Astrocyte (in vitro differentiated cells and primary cell): ENCODE measurements around the gene COMMD1. TPM values are rescaled to one million over a fixed set of nuclear protein-coding genes. Genes with fewer than 3 reads are reported as not detected.

Experiments used
- DNase-seq: peaks from one replicate; pipeline ENCODE4 v3.0.0-alpha.2; 2010; ENCODE audit warnings: low read depth
- FAIRE-seq: peaks from 2 replicates; lab custom pipeline; 2011; peaks lifted over from hg19 to GRCh38; lab: Jason Lieb, UNC
- H2AFZ ChIP-seq: 2 replicates; pipeline ENCODE4 v1.6.0; 2012; ENCODE audit warnings: low read depth, low read length, inconsistent platforms
- H3K27ac ChIP-seq: 2 replicates; pipeline ENCODE4 v1.5.1; 2011; ENCODE audit warnings: low read depth, low read length, inconsistent platforms
- H3K27me3 ChIP-seq: 2 replicates; pipeline ENCODE4 v1.6.0; 2011; ENCODE audit warnings: low read length, inconsistent platforms; ENCODE audit not compliant: insufficient read depth
- H3K36me3 ChIP-seq: 2 replicates; pipeline ENCODE4 v1.5.1; 2011; ENCODE audit warnings: low read length, inconsistent platforms; ENCODE audit not compliant: insufficient read depth
- H3K4me1 ChIP-seq: 2 replicates; pipeline ENCODE4 v1.5.1; 2011; ENCODE audit warnings: low read length, inconsistent platforms; ENCODE audit not compliant: insufficient read depth
- H3K4me2 ChIP-seq: 2 replicates; pipeline ENCODE4 v1.6.0; 2012; ENCODE audit warnings: low read length, inconsistent platforms
- H3K4me3 ChIP-seq: 2 replicates; pipeline ENCODE4 v1.5.1; 2011; ENCODE audit warnings: low read depth, mild to moderate bottlenecking, low read length, inconsistent platforms; ENCODE audit not compliant: insufficient read depth
- H3K79me2 ChIP-seq: 2 replicates; pipeline ENCODE4 v1.6.0; 2012; ENCODE audit warnings: mild to moderate bottlenecking, low read length, inconsistent platforms; ENCODE audit not compliant: insufficient read depth
- H3K9ac ChIP-seq: 2 replicates; pipeline ENCODE4 v1.6.0; 2012; ENCODE audit warnings: mild to moderate bottlenecking, low read length, inconsistent platforms
- H3K9me3 ChIP-seq: 2 replicates; pipeline ENCODE4 v1.5.1; 2012; ENCODE audit warnings: low read depth, mild to moderate bottlenecking, low read length, inconsistent platforms; ENCODE audit not compliant: insufficient read depth
- H4K20me1 ChIP-seq: 2 replicates; pipeline ENCODE4 v1.6.0; 2012; ENCODE audit warnings: low read length, inconsistent platforms; ENCODE audit not compliant: insufficient read depth
- H3K27ac Mint-ChIP-seq: one replicate; pipeline ENCODE4 v1.8.0; 2021; ENCODE audit warnings: mild to moderate bottlenecking, mixed read lengths; ENCODE audit not compliant: unreplicated experiment
- H3K27me3 Mint-ChIP-seq: one replicate; pipeline ENCODE4 v1.8.0; 2021; ENCODE audit warnings: low read depth, mixed read lengths; ENCODE audit not compliant: unreplicated experiment
- H3K36me3 Mint-ChIP-seq: one replicate; pipeline ENCODE4 v1.8.0; 2021; ENCODE audit warnings: low read depth, mixed read lengths; ENCODE audit not compliant: unreplicated experiment
- H3K4me1 Mint-ChIP-seq: one replicate; pipeline ENCODE4 v1.8.0; 2021; ENCODE audit warnings: low read depth, mixed read lengths; ENCODE audit not compliant: unreplicated experiment
- H3K4me3 Mint-ChIP-seq: one replicate; pipeline ENCODE4 v1.8.0; 2021; ENCODE audit warnings: mild to moderate bottlenecking, moderate library complexity, mixed read lengths; ENCODE audit not compliant: unreplicated experiment
- H3K9me3 Mint-ChIP-seq: one replicate; pipeline ENCODE4 v1.8.0; 2021; ENCODE audit warnings: mild to moderate bottlenecking, mixed read lengths; ENCODE audit not compliant: unreplicated experiment
- CTCF ChIP-seq: IDR thresholded peaks from 2 replicates; pipeline ENCODE4 v1.5.1; 2011; ENCODE audit warnings: low read depth, mild to moderate bottlenecking, inconsistent platforms, low read length, moderate library complexity; ENCODE audit not compliant: insufficient read depth
- EZH2 ChIP-seq: IDR thresholded peaks from 2 replicates; pipeline ENCODE4 v1.6.1; 2012; ENCODE audit warnings: mild to moderate bottlenecking, low read length, inconsistent platforms; ENCODE audit not compliant: insufficient read depth
- total RNA-seq: library from RNA; stranded (reverse); gene quantifications from 2 replicates; pipeline ENCODE4 v1.2.1, GENCODE V29; 2021

The COMMD1 gene
- total RNA-seq, 1 donor from 2014 or later, result 32.0 TPM

GRCh38 chr2:61906186-61906470 is 654 bp downstream of the COMMD1 start:
- Mint-ChIP-seq H3K27ac (peak overlapping the region; percentile 84), H3K4me1 (no peaks in the 10 kb centered on the region), H3K4me3 (peak overlapping the region; percentile 99), H3K9me3 (no peaks in the 10 kb centered on the region), H3K27me3 (no peaks in the 10 kb centered on the region), H3K36me3 (no peaks in the 10 kb centered on the region)
- H3K36me3 ChIP-seq, result no peaks in the 10 kb centered on the region
- peak overlapping the region; percentile 98 for H2AFZ ChIP-seq
- TF ChIP-seq CTCF, result no peak
- no peak for TF ChIP-seq EZH2
- no peaks in the 10 kb centered on the region for H3K4me1 ChIP-seq
- no peak overlapping the region for H3K27ac ChIP-seq
- H3K9me3 ChIP-seq, result no peaks in the 10 kb centered on the region
- H4K20me1 ChIP-seq, result peaks cover 4% of the 10 kb centered on the region
- H3K4me2 ChIP-seq, result peak overlapping the region; percentile 97
- H3K9ac ChIP-seq, result peak overlapping the region; percentile 95
- peak overlapping the region; percentile 98 for H3K4me3 ChIP-seq
- H3K79me2 ChIP-seq, result peaks cover 38% of the 10 kb centered on the region
- FAIRE-seq (no peak), DNase-seq (no peak)
- no peaks in the 10 kb centered on the region for H3K27me3 ChIP-seq

- FAIRE-seq, result no peak
- Histone ChIP-seq H3K9ac (no peak overlapping the region), H3K79me2 (peaks cover 50% of the 10 kb centered on the region), H3K4me1 (peaks cover 3% of the 10 kb centered on the region), H3K4me3 (no peak overlapping the region), H3K9me3 (no peaks in the 10 kb centered on the region), H3K27ac (no peak overlapping the region), H2AFZ (no peak overlapping the region), H3K36me3 (no peaks in the 10 kb centered on the region), H4K20me1 (peaks cover 9% of the 10 kb centered on the region), H3K4me2 (no peak overlapping the region), H3K27me3 (no peaks in the 10 kb centered on the region)
- no peaks in the 10 kb centered on the region for H3K4me1 Mint-ChIP-seq
- H3K36me3 Mint-ChIP-seq, result no peaks in the 10 kb centered on the region
- DNase-seq, result no peak
- H3K27ac Mint-ChIP-seq, result no peak overlapping the region
- no peaks in the 10 kb centered on the region for H3K9me3 Mint-ChIP-seq
- no peaks in the 10 kb centered on the region for H3K27me3 Mint-ChIP-seq
- TF ChIP-seq EZH2, result no peak
- no peak overlapping the region for H3K4me3 Mint-ChIP-seq
These were observed 3.6 kb downstream of the COMMD1 start for GRCh38 chr2:61909116-61909515.

- Histone ChIP-seq H3K27ac (no peak overlapping the region), H3K4me3 (no peak overlapping the region), H3K4me1 (peaks cover 3% of the 10 kb centered on the region), H3K9ac (no peak overlapping the region), H3K27me3 (no peaks in the 10 kb centered on the region), H3K4me2 (no peak overlapping the region), H2AFZ (no peak overlapping the region), H4K20me1 (peaks cover 9% of the 10 kb centered on the region), H3K79me2 (peaks cover 44% of the 10 kb centered on the region), H3K9me3 (no peaks in the 10 kb centered on the region), H3K36me3 (no peaks in the 10 kb centered on the region)
- H3K27ac Mint-ChIP-seq, result no peak overlapping the region
- H3K4me3 Mint-ChIP-seq, result no peak overlapping the region
- no peak for TF ChIP-seq CTCF
- TF ChIP-seq EZH2, result no peak
- FAIRE-seq (no peak), DNase-seq (no peak)
- H3K36me3 Mint-ChIP-seq, result no peaks in the 10 kb centered on the region
- H3K27me3 Mint-ChIP-seq, result no peaks in the 10 kb centered on the region
- H3K9me3 Mint-ChIP-seq, result no peaks in the 10 kb centered on the region
- no peaks in the 10 kb centered on the region for H3K4me1 Mint-ChIP-seq
These were observed 5.1 kb downstream of the COMMD1 start for GRCh38 chr2:61910603-61911002.
